Astrocyte of the spinal cord (primary cell): ENCODE results near the gene PRSS12.

Experiments used
- DNase-seq: peaks from one replicate; pipeline ENCODE4 v3.0.0; 2011; ENCODE audit warnings: low read depth, low spot score
- H3K4me3 ChIP-seq: 2 replicates; pipeline ENCODE4 v1.5.1; 2011; ENCODE audit warnings: low read depth, mild to moderate bottlenecking, low read length, moderate library complexity
- in situ Hi-C: cut with HindIII; loops from 2 replicates; pipeline ENCODE4 v1.10.0; 2017; ENCODE audit warnings: low sequenced_read_pairs
- TF ChIP-seq, protein P1 (sequence below): IDR thresholded peaks from 2 replicates; pipeline ENCODE4 v1.5.1; 2012; ENCODE audit warnings: low read depth, mild to moderate bottlenecking, low read length, inconsistent platforms

PRSS12 gene

DNA sequence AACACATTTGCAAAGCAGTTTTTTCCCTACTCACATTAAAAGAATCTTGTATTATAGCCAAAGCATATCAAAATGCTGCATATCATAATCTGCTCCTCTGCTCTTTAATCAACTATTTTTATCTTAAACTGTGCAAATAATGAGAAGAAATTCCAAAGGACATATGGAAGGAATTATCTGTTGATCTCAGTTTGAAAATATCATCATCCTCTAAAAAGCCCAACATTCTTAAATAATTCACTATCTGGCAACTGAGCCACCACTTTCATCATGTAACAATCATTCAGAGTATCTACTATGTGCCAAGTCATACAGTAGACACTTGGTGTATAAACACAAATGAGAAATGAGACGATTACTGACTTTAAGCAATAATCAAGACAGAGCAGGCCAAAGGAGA lies 63.0 kb downstream of the PRSS12 start:
- peak; percentile 46 for DNase-seq
- no peak overlapping the region for H3K4me3 ChIP-seq
- TF ChIP-seq, protein P1, sequence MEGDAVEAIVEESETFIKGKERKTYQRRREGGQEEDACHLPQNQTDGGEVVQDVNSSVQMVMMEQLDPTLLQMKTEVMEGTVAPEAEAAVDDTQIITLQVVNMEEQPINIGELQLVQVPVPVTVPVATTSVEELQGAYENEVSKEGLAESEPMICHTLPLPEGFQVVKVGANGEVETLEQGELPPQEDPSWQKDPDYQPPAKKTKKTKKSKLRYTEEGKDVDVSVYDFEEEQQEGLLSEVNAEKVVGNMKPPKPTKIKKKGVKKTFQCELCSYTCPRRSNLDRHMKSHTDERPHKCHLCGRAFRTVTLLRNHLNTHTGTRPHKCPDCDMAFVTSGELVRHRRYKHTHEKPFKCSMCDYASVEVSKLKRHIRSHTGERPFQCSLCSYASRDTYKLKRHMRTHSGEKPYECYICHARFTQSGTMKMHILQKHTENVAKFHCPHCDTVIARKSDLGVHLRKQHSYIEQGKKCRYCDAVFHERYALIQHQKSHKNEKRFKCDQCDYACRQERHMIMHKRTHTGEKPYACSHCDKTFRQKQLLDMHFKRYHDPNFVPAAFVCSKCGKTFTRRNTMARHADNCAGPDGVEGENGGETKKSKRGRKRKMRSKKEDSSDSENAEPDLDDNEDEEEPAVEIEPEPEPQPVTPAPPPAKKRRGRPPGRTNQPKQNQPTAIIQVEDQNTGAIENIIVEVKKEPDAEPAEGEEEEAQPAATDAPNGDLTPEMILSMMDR, result no peak
- in situ Hi-C loops, result no loop called here

DNA sequence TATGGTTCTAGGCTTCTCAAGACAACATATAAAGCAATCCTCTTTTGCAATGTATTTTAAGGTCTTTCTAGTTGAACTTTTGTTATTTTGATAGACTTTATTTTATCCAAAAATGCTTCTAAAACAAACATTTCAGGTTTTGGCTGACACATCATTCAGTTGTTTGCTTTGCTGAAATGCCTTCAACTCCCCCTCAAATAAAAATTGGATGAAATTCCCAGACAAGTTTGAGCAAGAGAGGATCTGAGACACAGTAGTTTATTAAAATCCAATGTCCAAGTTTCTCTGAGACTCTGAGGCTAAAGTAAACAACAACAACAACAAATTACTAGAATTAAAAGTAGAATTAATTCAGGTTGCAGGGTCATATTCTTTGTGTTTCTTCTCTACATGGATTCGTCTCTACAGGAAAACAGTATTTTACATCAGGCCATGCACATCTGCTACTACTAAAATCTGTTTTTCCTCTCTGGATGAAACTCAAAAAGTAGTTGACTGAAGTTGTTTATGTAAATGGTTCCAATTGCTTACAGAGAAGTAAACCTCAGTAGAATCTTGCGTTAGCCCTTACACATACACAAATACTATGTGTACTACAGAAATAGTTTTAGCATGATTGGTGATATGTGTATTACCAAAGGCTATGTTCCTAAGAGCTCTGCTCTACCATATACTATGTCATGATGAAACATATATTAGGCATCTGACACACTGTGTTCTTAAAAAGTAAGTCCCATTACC lies 64.9 kb downstream of the PRSS12 start:
- TF ChIP-seq, protein P1, result no peak
- in situ Hi-C loops, result no loop called here
- no peak overlapping the region for H3K4me3 ChIP-seq
- no peak for DNase-seq

DNA sequence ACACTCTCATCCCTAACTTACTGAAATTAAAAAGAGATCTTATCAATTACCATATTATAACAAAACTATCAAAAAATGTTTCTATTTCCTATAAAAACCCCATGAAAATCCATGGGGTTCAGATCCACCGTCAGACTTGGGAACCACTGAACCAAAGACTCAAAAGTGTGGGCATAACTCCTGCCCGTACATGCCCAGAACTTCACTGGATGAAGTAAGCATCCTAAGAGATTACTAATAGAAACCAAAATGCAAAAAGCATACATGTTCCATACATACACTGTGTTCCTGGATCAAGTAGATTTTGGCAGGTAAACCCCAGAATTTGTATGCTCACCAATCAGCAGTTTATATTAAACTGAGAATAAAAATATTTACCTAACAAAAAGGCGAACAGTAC lies 66.1 kb downstream of the PRSS12 start:
- in situ Hi-C loops, result no loop called here
- TF ChIP-seq, protein P1, result no peak
- DNase-seq, result no peak
- no peak overlapping the region for H3K4me3 ChIP-seq

DNA sequence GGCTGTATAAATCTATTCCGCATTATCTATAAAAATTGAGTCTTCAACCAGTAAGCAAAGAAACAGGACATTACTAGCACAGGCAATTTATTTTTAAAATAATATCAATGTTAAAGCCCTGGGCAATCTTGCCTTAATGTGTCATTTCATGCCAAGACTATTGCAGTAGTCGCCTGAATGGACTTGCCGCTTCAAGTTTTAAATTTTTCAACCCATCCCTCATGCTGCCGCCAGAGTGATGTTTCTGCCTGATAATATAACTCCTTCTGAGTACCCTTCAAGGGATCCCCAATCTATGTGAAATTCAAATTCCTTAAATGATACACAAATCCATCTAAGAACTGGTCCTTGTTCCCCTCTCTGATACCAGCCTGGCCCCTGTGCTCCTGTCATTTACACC lies 66.9 kb downstream of the PRSS12 start:
- TF ChIP-seq, protein P1, result no peak
- in situ Hi-C loops, result no loop called here
- no peak for DNase-seq
- H3K4me3 ChIP-seq, result no peak overlapping the region

DNA sequence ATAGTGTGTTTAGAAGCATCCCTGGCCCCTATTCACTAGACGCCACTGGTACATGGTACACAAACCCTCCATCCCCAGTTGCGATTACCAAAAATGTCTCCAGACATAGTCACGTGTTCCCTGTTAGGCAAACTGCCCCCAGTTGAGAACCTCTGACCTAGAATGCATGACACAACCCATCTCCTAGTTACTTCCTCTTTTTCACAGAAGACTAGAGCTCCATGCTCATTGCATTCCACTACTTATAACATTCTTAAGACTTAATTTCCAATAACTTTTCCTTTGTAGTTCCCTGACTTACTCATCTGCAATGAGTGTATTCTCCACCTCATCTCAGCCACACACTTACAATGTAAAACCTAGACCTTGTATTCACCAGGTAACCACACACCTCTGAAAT lies 68.6 kb downstream of the PRSS12 start:
- in situ Hi-C loops, result no loop called here
- no peak overlapping the region for H3K4me3 ChIP-seq
- no peak for DNase-seq
- TF ChIP-seq, protein P1, result no peak

DNA sequence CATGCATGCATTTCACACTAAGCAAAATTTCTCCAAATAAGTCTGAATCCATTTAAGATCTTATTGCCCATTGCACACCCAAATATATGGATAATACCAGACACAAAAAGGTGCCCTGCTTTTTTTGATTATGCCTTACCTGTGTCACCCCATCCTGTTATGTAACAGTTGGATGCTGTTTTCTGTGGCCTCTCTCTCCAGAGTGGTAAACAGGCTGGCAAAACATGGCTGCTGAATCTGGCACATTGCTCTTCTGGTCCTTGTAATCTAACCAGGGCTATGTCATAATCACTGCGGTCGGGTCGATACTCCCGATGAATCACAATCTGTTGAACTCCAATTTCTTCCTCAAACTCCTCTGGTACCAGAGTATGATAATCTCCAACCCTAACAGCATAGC lies 70.1 kb downstream of the PRSS12 start:
- no peak overlapping the region for H3K4me3 ChIP-seq
- in situ Hi-C loops, result no loop called here
- TF ChIP-seq, protein P1, result no peak
- DNase-seq, result peak; percentile 49
